GM23338 (cell line): ENCODE measurements around the gene C1orf198. TPM values are rescaled to one million over a fixed set of nuclear protein-coding genes. Genes with fewer than 3 reads are reported as not detected.

Experiments used
- EZH2phosphoT487 ChIP-seq: fragments of 200-600 bp; sonication (generic); IDR thresholded peaks from one replicate; pipeline ENCODE4 v1.8.1; 2018; ENCODE audit warnings: antibody characterized with exemption; ENCODE audit not compliant: unreplicated experiment
- polyA plus RNA-seq: library from polyadenylated mRNA; unstranded; fragments of >200 nt; fragmentation: Nextera tagmentation; extraction: Ambion mirVana; gene quantifications from 2 replicates; pipeline ENCODE4 v1.2.1, GENCODE V29; 2016
- small RNA-seq: library from RNA; depleted of rRNA; stranded (forward); fragments of <200 nt; gene quantifications from one replicate; pipeline ENCODE3, GENCODE V24; 2014; ENCODE audit warnings: low replicate concordance
- total RNA-seq: library from RNA; depleted of rRNA; stranded (reverse); fragments of >200 nt; shearing (Covaris generic); gene quantifications from 2 replicates; pipeline ENCODE4 v1.2.3, GENCODE V29; 2014; rRNA removed
- TF ChIP-seq, protein P1 (sequence below): fragments of 250-450 bp; sonication (Bioruptor Pico); IDR thresholded peaks from 2 replicates; pipeline ENCODE4 v1.5.0; 2020; ENCODE audit warnings: mild to moderate bottlenecking, moderate library complexity

The C1orf198 gene
- total and polyA plus RNA-seq, 2 experiments from 2014 or later: 14.9 to 46.6 TPM

DNA sequence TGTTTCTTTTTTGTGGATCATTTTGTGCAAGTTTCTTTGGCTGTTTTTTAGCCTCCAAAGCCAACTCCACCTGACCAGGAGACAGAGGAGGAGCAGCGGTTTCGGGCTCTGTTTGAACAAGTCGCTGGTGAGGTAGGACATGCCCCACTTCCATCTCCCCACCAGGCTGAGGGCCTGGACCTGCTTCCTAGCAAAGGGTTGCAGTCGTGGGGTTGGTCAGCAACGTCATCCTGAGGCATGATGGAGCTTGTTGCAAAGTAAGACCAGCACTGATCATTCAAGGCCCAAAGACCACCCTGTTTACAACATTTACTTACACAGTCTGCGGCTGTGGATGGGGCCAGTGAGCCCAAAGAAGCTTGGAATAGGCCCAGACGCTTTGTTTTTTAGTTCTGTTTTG, 80.8 kb downstream of the C1orf198 start (continued):
- TF ChIP-seq, protein P1, sequence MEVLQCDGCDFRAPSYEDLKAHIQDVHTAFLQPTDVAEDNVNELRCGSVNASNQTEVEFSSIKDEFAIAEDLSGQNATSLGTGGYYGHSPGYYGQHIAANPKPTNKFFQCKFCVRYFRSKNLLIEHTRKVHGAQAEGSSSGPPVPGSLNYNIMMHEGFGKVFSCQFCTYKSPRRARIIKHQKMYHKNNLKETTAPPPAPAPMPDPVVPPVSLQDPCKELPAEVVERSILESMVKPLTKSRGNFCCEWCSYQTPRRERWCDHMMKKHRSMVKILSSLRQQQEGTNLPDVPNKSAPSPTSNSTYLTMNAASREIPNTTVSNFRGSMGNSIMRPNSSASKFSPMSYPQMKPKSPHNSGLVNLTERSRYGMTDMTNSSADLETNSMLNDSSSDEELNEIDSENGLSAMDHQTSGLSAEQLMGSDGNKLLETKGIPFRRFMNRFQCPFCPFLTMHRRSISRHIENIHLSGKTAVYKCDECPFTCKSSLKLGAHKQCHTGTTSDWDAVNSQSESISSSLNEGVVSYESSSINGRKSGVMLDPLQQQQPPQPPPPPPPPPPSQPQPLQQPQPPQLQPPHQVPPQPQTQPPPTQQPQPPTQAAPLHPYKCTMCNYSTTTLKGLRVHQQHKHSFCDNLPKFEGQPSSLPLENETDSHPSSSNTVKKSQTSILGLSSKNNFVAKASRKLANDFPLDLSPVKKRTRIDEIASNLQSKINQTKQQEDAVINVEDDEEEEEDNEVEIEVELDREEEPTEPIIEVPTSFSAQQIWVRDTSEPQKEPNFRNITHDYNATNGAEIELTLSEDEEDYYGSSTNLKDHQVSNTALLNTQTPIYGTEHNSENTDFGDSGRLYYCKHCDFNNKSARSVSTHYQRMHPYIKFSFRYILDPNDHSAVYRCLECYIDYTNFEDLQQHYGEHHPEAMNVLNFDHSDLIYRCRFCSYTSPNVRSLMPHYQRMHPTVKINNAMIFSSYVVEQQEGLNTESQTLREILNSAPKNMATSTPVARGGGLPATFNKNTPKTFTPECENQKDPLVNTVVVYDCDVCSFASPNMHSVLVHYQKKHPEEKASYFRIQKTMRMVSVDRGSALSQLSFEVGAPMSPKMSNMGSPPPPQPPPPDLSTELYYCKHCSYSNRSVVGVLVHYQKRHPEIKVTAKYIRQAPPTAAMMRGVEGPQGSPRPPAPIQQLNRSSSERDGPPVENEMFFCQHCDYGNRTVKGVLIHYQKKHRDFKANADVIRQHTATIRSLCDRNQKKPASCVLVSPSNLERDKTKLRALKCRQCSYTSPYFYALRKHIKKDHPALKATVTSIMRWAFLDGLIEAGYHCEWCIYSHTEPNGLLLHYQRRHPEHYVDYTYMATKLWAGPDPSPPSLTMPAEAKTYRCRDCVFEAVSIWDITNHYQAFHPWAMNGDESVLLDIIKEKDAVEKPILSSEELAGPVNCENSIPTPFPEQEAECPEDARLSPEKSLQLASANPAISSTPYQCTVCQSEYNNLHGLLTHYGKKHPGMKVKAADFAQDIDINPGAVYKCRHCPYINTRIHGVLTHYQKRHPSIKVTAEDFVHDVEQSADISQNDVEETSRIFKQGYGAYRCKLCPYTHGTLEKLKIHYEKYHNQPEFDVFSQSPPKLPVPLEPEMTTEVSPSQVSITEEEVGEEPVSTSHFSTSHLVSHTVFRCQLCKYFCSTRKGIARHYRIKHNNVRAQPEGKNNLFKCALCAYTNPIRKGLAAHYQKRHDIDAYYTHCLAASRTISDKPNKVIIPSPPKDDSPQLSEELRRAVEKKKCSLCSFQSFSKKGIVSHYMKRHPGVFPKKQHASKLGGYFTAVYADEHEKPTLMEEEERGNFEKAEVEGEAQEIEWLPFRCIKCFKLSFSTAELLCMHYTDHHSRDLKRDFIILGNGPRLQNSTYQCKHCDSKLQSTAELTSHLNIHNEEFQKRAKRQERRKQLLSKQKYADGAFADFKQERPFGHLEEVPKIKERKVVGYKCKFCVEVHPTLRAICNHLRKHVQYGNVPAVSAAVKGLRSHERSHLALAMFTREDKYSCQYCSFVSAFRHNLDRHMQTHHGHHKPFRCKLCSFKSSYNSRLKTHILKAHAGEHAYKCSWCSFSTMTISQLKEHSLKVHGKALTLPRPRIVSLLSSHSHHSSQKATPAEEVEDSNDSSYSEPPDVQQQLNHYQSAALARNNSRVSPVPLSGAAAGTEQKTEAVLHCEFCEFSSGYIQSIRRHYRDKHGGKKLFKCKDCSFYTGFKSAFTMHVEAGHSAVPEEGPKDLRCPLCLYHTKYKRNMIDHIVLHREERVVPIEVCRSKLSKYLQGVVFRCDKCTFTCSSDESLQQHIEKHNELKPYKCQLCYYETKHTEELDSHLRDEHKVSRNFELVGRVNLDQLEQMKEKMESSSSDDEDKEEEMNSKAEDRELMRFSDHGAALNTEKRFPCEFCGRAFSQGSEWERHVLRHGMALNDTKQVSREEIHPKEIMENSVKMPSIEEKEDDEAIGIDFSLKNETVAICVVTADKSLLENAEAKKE (CRISPR knock-in tag): no peak
- no peak for TF ChIP-seq EZH2phosphoT487

Small RNA genes within 50 kb of the gene (small RNA-seq; reads per million reads assigned to genes)
- not detected for gene RN7SL837P
- gene RNA5SP79: not detected

Other genes starting within 250 kb of the C1orf198 start
- 38.5 and 53.9 TPM in 2 replicates for gene COG2, start 226.0 kb downstream of the C1orf198 start, total RNA-seq
- gene COG2, start 226.0 kb downstream of the C1orf198 start, polyA plus RNA-seq: 29.2 and 35.8 TPM in 2 replicates
- not detected in 2 replicates for gene AGT, start 154.4 kb downstream of the C1orf198 start, total RNA-seq
- gene AGT, start 154.4 kb downstream of the C1orf198 start, polyA plus RNA-seq: 0.11 TPM in 1 of 2 replicates, not detected in the other
- gene CAPN9, start 121.1 kb downstream of the C1orf198 start, total RNA-seq: 0.07 TPM in 1 of 2 replicates, not detected in the other
- 0.33 TPM in 1 of 2 replicates, not detected in the other for gene CAPN9, start 121.1 kb downstream of the C1orf198 start, polyA plus RNA-seq
- gene TTC13, start 110.3 kb upstream of the C1orf198 start, total RNA-seq: 9.4 and 13.5 TPM in 2 replicates
- 3.8 and 4.9 TPM in 2 replicates for gene TTC13, start 110.3 kb upstream of the C1orf198 start, polyA plus RNA-seq
- gene ARV1, start 110.6 kb upstream of the C1orf198 start, total RNA-seq: 10.4 and 18.8 TPM in 2 replicates
- gene ARV1, start 110.6 kb upstream of the C1orf198 start, polyA plus RNA-seq: 20.0 and 22.7 TPM in 2 replicates
- gene FAM89A, start 171.7 kb upstream of the C1orf198 start, total RNA-seq: 3.2 and 4.9 TPM in 2 replicates
- 3.4 and 3.8 TPM in 2 replicates for gene FAM89A, start 171.7 kb upstream of the C1orf198 start, polyA plus RNA-seq